Memory B cell (primary cell): Measurements from ENCODE around the gene HNRNPU.
"Not testable (repeated sequence)": the region's sequence is repeated elsewhere in the genome, so short reads cannot be mapped to it uniquely, and the experiment has no call there.

Experiments used
- ATAC-seq: fragments of 150-1000 bp; cut with Tn5 transposase; 2 replicates; pipeline ENCODE4 v1.10.0; 2021; ENCODE audit warnings: low read depth, mild to moderate bottlenecking, moderate library complexity
- DNase-seq, 2 donors: peaks; one replicate each; pipeline ENCODE4 v3.0.0; 2022; ENCODE audit warnings: low spot score in 2 of 2
- H3K27ac Mint-ChIP-seq: one replicate; pipeline ENCODE4 v1.8.0; 2022; ENCODE audit warnings: mild to moderate bottlenecking, moderate library complexity, mixed read lengths
- H3K27me3 Mint-ChIP-seq: one replicate; pipeline ENCODE4 v1.8.0; 2022; ENCODE audit warnings: mixed read lengths
- H3K36me3 Mint-ChIP-seq: one replicate; pipeline ENCODE4 v1.8.0; 2022; ENCODE audit warnings: mild to moderate bottlenecking, mixed read lengths
- H3K4me1 Mint-ChIP-seq: one replicate; pipeline ENCODE4 v1.8.0; 2022; ENCODE audit warnings: mixed read lengths
- H3K4me3 Mint-ChIP-seq: one replicate; pipeline ENCODE4 v1.8.0; 2022; ENCODE audit warnings: mild to moderate bottlenecking, moderate library complexity, mixed read lengths
- H3K9me3 Mint-ChIP-seq: one replicate; pipeline ENCODE4 v1.8.0; 2022; ENCODE audit warnings: mixed read lengths

Gene HNRNPU

DNA sequence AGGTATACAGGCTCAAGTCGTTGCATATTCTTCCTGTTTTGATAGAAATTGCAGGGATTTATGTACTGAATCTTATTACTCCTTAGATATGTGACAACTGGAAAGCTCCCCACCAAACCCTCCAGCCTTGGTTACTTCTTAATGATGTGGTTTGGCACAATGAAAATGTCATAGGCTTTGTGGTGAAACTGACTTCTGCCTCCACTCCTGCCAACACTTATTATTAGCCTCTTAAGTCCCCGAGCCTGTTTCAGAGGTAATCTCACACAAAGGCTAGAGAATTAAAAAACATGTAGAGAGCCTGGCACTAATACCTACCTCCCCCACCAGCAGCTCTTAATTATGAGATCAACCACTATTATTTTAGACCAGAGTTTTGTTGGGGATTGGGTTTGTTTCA lies 24.7 kb downstream of the HNRNPU start:
- H3K36me3 Mint-ChIP-seq, result peaks cover 13% of the 10 kb centered on the region
- DNase-seq (no peak), ATAC-seq (no peak)
- peaks cover 27% of the 10 kb centered on the region for H3K4me1 Mint-ChIP-seq
- H3K27me3 Mint-ChIP-seq, result no peaks in the 10 kb centered on the region
- H3K27ac Mint-ChIP-seq, result peak overlapping the region; percentile 76
- no peak overlapping the region for H3K4me3 Mint-ChIP-seq
- peaks cover 1% of the 10 kb centered on the region for H3K9me3 Mint-ChIP-seq

DNA sequence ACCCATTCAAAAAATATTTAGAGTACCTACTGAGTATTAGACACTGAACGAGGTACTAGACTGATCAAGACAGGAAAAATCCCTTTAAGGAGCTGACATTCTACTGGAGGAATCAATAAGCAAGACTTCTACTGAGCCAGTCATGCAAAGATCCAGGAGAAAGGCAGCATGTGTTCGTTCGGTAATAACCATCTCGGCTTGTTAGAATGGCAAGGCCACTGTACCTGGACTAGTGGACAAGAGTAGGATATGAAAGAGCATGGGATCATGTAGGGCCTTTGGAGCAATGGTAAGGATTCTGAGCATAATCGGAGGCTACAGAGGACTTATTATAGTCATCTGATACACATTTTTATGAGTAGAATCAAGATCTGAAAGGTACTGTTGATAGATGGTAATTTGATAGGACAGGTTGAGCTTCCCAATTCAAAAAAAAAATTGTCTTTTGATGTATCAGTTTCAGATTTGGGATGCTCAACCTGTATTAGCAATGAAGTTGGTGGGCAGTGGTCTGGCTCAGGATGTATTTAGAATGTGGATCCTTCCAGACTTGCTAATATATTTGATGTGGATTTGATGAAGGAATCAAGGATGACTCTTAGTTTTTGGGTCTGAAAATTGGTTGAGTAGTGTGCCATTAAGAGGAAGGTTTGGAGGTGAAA lies 26.6 kb downstream of the HNRNPU start:
- Mint-ChIP-seq H3K4me3 (peak overlapping the region; percentile 11), H3K4me1 (peaks cover 30% of the 10 kb centered on the region), H3K36me3 (peaks cover 13% of the 10 kb centered on the region), H3K27me3 (no peaks in the 10 kb centered on the region), H3K27ac (peak overlapping the region; percentile 59), H3K9me3 (peaks cover 1% of the 10 kb centered on the region)
- no peak for ATAC-seq
- no peak for DNase-seq

DNA sequence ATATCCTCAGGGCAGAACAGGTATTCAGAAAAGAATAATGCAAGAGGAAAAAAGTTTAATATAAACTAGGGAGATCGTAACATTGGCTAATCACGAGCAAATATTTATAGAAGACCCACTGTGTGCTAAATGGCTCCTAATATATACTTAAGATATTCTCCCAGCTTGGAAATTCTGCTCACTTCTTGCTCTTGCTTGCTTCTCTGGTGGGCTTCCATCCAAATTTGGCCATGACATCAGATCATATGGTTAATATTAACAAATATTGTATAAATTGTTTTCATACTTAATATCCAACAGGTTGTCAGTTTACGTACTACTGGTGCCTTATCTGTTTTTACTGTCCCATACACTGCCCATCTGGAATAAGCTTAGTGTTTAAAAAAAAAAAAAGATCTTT lies 27.8 kb downstream of the HNRNPU start:
- peaks cover 30% of the 10 kb centered on the region for H3K4me1 Mint-ChIP-seq
- peak overlapping the region; percentile 98 for H3K27ac Mint-ChIP-seq

DNA sequence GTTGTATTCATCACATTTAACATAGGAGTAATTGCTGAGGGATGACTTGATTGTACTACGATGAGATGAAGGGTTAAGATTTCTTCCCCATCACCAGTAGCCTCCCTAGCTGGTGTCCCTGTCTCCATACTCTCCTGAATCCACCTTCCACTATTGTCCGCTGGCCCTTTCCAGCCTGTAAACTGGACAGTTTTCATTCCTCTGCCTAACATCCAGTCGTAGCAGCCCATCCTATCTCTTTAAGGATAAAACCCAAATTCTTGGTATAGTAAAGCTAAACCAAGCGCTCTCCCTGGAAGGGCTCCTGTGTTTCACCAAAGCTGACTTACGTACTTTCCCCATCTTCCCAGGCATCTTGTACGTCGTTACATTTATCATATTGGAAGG lies 28.2 kb downstream of the HNRNPU start:
- peaks cover 32% of the 10 kb centered on the region for H3K4me1 Mint-ChIP-seq
- no peaks in the 10 kb centered on the region for H3K27me3 Mint-ChIP-seq
- H3K36me3 Mint-ChIP-seq, result peaks cover 13% of the 10 kb centered on the region
- DNase-seq (no peak), ATAC-seq (no peak)
- peaks cover 1% of the 10 kb centered on the region for H3K9me3 Mint-ChIP-seq
- H3K4me3 Mint-ChIP-seq, result peak overlapping the region; percentile 92
- peak overlapping the region; percentile 98 for H3K27ac Mint-ChIP-seq

More for the DNA sequence above, 27.8 kb downstream of the HNRNPU start:
- ATAC-seq (no peak), DNase-seq (no peak)
- Mint-ChIP-seq H3K27me3 (no peaks in the 10 kb centered on the region), H3K9me3 (peaks cover 1% of the 10 kb centered on the region), H3K4me3 (peak overlapping the region; percentile 92), H3K36me3 (peaks cover 13% of the 10 kb centered on the region)

DNA sequence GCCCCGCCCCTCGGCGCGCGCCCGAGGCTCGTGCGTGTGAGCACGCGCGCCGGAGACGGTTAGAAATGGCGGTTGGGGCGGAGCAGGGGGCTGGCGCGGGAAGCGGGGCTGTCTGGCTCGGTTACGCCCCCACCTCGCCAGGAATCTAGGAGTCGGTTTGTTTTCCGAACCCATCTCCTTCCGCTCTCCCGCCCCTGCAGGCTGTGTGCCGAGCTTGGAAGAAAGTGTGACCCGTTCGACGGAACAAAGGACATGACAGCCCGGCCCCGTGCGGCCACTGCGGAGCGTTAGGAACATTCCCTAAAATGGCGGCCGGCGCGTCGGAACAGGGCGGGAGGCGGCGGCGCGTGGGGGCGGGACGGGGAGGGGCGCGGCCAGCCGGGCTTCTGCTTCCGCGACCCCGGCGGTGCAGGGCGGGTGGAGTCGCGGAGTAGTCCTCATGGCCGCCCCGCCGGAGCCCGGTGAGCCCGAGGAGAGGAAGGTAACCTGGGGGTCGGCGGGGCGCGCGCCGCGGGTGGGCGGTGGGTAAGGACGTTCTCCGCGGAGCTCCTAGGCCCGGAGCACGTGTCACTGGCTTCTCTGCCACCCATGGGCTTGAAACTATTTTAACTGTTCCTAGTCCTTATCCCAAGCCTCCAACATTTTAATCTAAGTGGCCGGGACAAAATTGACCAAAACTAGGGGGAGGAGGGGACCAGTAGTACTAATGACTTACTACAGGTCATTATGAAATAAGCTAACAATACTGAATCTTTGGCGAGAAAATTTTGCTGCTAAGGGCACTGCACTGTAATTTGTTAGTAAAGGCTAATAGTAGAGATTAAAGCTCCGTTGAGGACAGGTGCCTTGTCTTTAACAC lies 28.8 kb downstream of the HNRNPU start, which contains the start of gene COX20:
COX20 (plus strand) TSS at position 383 of the 859 bp plus-strand sequence; CDS start at position 440, 57 bp downstream.
- H3K36me3 Mint-ChIP-seq, result peaks cover 13% of the 10 kb centered on the region

GRCh38 chr1:244834543-244835275 lies 29.6 kb downstream of the HNRNPU start:
- peaks cover 12% of the 10 kb centered on the region for H3K36me3 Mint-ChIP-seq
- peaks cover 26% of the 10 kb centered on the region for H3K4me1 Mint-ChIP-seq
- peak; percentile 32 to 89 for DNase-seq
- peaks cover 3% of the 10 kb centered on the region for H3K9me3 Mint-ChIP-seq
- H3K27ac Mint-ChIP-seq, result peak overlapping the region; percentile 98
- H3K27me3 Mint-ChIP-seq, result no peaks in the 10 kb centered on the region
- peak; percentile 75 for ATAC-seq
- peak overlapping the region; percentile 92 for H3K4me3 Mint-ChIP-seq

More for the DNA sequence above, 28.8 kb downstream of the HNRNPU start, which contains the start of gene COX20:
- H3K9me3 Mint-ChIP-seq, result peaks cover 1% of the 10 kb centered on the region
- H3K4me1 Mint-ChIP-seq, result peaks cover 30% of the 10 kb centered on the region
- ATAC-seq, result peak; percentile 65
- H3K27ac Mint-ChIP-seq, result peak within 1 kb of the TSS; percentile 98
- no peaks in the 10 kb centered on the region for H3K27me3 Mint-ChIP-seq
- DNase-seq, result peak; percentile 91 to 94
- peak within 1 kb of the TSS; percentile 92 for H3K4me3 Mint-ChIP-seq

DNA sequence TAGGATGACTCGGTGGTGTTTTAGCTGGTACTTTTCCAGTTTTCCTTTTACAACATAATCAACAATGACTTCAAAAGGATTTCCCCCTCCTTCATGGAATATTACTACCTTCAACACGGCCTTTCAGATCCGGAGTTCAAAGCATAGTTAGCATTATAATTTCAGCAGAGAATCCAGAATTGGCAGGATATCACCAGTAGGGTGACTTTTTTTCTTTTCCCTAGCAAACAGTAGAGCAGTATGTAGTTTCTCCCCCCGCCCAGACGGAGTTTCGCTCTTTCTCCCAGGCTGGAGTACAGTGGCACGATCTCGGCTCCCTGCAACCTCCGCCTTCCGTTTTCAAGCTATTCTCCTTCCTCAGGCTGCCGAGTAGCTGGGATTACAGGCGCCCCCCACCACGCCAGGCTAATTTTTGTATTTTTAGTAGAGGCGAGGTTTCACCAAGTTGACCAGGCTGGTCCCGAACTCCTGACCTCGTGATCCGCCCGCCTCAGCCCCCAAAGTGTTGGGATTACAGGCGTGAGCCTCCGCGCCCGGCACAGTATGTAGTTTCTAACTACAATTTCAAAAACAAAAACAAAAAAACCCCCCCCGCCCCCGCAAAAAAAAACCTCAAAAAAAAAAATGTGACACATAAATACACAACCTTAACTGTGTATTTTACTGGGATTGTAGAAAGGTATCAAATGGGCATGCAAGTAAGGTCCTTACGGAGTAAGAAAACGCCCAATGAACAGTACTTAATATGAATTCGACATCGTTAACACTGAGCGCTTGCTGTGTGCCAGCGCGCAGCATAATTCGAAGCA lies 30.4 kb downstream of the HNRNPU start:
- peaks cover 10% of the 10 kb centered on the region for H3K36me3 Mint-ChIP-seq
- H3K4me3 Mint-ChIP-seq, result peak overlapping the region; percentile 92
- peak; percentile 28 to 41 for DNase-seq
- H3K4me1 Mint-ChIP-seq, result peaks cover 25% of the 10 kb centered on the region
- H3K27me3 Mint-ChIP-seq, result no peaks in the 10 kb centered on the region
- H3K27ac Mint-ChIP-seq, result peak overlapping the region; percentile 98
- H3K9me3 Mint-ChIP-seq, result peaks cover 3% of the 10 kb centered on the region
- ATAC-seq, result peak; percentile 19

DNA sequence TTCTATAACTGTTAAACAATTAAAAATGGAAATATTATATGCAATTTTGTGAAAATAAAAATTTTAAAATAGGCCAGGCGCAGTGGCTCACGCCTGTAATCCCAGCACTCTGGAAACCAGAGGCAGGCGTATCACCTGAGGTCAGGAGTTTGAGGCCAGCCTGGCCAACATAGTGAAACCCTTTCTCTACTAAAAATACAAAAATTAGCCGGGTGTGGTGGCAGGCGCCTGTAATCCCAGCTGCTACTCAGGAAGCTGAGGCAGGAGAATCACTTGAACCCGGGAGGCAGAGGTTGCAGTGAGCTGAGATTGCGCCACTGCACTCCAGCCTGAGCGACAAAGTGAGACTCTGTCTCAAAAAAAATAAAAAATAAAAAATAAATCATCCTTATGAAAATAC lies 31.1 kb downstream of the HNRNPU start:
- H3K27me3 Mint-ChIP-seq, H3K36me3 Mint-ChIP-seq, H3K4me3 Mint-ChIP-seq, ATAC-seq, DNase-seq, H3K9me3 Mint-ChIP-seq: not testable (repeated sequence)
- Mint-ChIP-seq H3K27ac (peak overlapping the region; percentile 98), H3K4me1 (peaks cover 20% of the 10 kb centered on the region)

DNA sequence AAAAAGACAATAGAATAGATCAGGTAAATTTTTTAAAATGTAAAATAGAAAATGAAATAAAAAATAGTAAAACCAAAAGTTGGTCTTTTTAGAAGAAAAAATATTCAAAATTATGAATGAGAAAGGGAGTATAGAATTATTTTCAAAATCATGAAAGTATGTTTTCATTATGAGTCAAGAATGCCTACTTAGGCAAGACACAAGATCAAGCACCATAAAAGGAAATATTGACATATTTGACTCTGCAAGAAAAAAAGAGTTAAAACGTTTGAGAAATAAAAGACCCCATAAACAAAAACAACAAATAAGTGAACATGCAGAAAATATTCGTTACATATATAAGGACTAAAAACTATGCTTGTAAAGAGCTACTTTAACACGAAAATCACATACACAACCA lies 33.7 kb downstream of the HNRNPU start:
- H3K36me3 Mint-ChIP-seq, result no peaks in the 10 kb centered on the region
- DNase-seq, result no peak
- H3K27ac Mint-ChIP-seq, result no peak overlapping the region
- no peak for ATAC-seq
- no peaks in the 10 kb centered on the region for H3K27me3 Mint-ChIP-seq
- H3K4me3 Mint-ChIP-seq, result no peak overlapping the region
- peaks cover 2% of the 10 kb centered on the region for H3K9me3 Mint-ChIP-seq
- H3K4me1 Mint-ChIP-seq, result peaks cover 5% of the 10 kb centered on the region

GRCh38 chr1:244826712-244827111 lies 37.6 kb downstream of the HNRNPU start:
- Mint-ChIP-seq H3K9me3 (peaks cover 2% of the 10 kb centered on the region), H3K36me3 (no peaks in the 10 kb centered on the region), H3K4me3 (no peak overlapping the region), H3K4me1 (peaks cover 3% of the 10 kb centered on the region), H3K27me3 (no peaks in the 10 kb centered on the region), H3K27ac (no peak overlapping the region)
- ATAC-seq, result no peak
- no peak for DNase-seq

GRCh38 chr1:244822878-244823277 lies 41.5 kb downstream of the HNRNPU start:
- DNase-seq (no peak), ATAC-seq (no peak)
- H3K36me3 Mint-ChIP-seq, result no peaks in the 10 kb centered on the region
- no peaks in the 10 kb centered on the region for H3K9me3 Mint-ChIP-seq
- H3K27me3 Mint-ChIP-seq, result no peaks in the 10 kb centered on the region
- H3K27ac Mint-ChIP-seq, result no peak overlapping the region
- no peak overlapping the region for H3K4me3 Mint-ChIP-seq
- no peaks in the 10 kb centered on the region for H3K4me1 Mint-ChIP-seq

GRCh38 chr1:244821134-244821533 lies 43.2 kb downstream of the HNRNPU start:
- Mint-ChIP-seq H3K4me3 (no peak overlapping the region), H3K36me3 (no peaks in the 10 kb centered on the region), H3K27me3 (no peaks in the 10 kb centered on the region), H3K9me3 (no peaks in the 10 kb centered on the region), H3K27ac (no peak overlapping the region), H3K4me1 (peaks cover 5% of the 10 kb centered on the region)
- no peak for DNase-seq
- no peak for ATAC-seq

DNA sequence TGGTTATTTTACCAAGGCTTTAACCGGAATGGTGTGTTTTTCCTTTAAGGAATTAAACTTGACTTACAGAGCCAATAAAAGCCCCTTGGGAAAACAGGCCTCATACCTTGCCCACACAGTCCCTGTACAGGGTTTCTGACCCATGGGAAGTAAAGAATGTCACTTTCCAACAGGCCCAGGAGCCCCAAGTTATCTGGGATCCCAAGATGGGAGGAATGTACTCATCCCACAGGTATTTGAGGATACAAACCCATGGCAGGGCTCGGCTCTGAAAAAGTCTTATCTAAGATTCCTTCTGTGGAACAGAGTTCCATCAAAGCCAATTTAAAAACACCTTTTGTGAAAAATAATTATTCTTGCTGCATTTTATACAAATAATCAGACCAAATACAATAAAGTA lies 44.2 kb downstream of the HNRNPU start:
- Mint-ChIP-seq H3K9me3 (no peaks in the 10 kb centered on the region), H3K36me3 (no peaks in the 10 kb centered on the region), H3K27me3 (no peaks in the 10 kb centered on the region), H3K27ac (no peak overlapping the region), H3K4me3 (no peak overlapping the region), H3K4me1 (peaks cover 13% of the 10 kb centered on the region)
- no peak for ATAC-seq
- DNase-seq, result no peak
